Body of pancreas (tissue), 4 donors: ENCODE results near the gene IL16. TPM values are rescaled to one million over a fixed set of nuclear protein-coding genes. Genes with fewer than 3 reads are reported as not detected.

Experiments
- ATAC-seq: fragments of 150-250 bp; one replicate; pipeline ENCODE4 v1.9.1; 2016
- DNase-seq, 4 donors: peaks; one replicate each; pipeline ENCODE4 v3.0.0-alpha.2; 2019
- H3K27ac ChIP-seq, 4 donors: fragments of 200-600 bp; sonication (generic); 1 replicate in 3 of 4; 2 replicates in 1 of 4; pipeline versions ENCODE4 v1.5.1 to v1.6.1; 2016 to 2019; ENCODE audit warnings: mild to moderate bottlenecking in 1 of 4, mixed read lengths in 1 of 4, moderate library complexity in 1 of 4
- H3K27me3 ChIP-seq, 2 donors: fragments of 200-600 bp; sonication (generic); one replicate each; pipeline ENCODE4 v1.6.0; 2016; ENCODE audit warnings: mild to moderate bottlenecking in 1 of 2
- H3K36me3 ChIP-seq, 2 donors: fragments of 200-600 bp; sonication (generic); replicated peaks in 1 of 2; 2 replicates each; pipeline ENCODE4 v1.5.1; 2016; ENCODE audit warnings: low read depth in 2 of 2; ENCODE audit not compliant: insufficient read depth in 1 of 2
- H3K4me1 ChIP-seq: fragments of 200-600 bp; sonication (generic); one replicate; pipeline ENCODE4 v1.6.0; 2016
- H3K4me3 ChIP-seq, 2 donors: fragments of 200-600 bp; sonication (generic); 1 replicate in 1 of 2; 2 replicates in 1 of 2; pipeline ENCODE4 v1.5.1; 2016 to 2019
- H3K9me3 ChIP-seq, 3 donors: fragments of 200-600 bp; sonication (generic); 1 replicate in 2 of 3; 2 replicates in 1 of 3; pipeline ENCODE4 v1.5.1; 2016
- POLR2A ChIP-seq, 3 donors: fragments of 450-650 bp; IDR thresholded peaks; one replicate each; pipeline ENCODE4 v1.6.1; 2016; ENCODE audit warnings: antibody characterized with exemption in 3 of 3, mild to moderate bottlenecking in 2 of 3
- WGBS, 2 donors: methylation state at CpG; one replicate each; pipeline ENCODE4 v1.1.5; 2017; 5-methylcytosine and 5-hydroxymethylcytosine counted together
- intact Hi-C: fragments of 100-400 bp; cut with DNase I; formaldehyde crosslinking; loops from one replicate; pipeline ENCODE4 v1.15.1; 2023
- total RNA-seq, 2 donors: library from RNA; depleted of rRNA; stranded (reverse); fragments of >200 nt; gene quantifications; one replicate each; pipeline ENCODE4 v1.1.0, GENCODE V29; 2016
- TF ChIP-seq, protein P1 (sequence below), 7 experiments: fragments of 450-650 bp in 4 of 7; fragments of 200-600 bp in 3 of 7; sonication (generic) in 3 of 7; IDR thresholded peaks; one replicate each; pipeline ENCODE4 v1.5.1; 2016 to 2019; ENCODE audit warnings: antibody characterized with exemption in 7 of 7

The IL16 gene
- total RNA-seq, 2 donors from 2014 or later = 2.9 to 4.9 TPM

DNA sequence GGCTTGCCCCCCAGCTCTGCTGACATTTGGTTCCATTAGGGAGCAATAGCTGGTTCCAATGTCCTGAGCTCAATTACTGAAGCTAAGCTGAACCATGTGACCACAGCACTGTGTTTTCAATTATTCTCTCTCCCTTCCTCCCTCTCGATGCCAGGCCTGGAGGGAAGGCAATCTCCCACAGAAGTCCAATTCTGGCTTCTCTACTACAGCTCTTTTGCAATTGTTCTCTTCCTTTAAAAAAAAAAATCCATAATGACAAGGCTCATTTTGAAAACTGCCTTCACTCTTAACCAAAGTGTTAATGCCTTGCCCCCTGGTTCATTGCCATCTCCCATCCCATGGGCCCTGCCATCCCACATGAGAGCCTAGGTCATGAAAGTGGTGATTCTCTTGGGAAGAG, 24.8 kb downstream of the IL16 start:
- TF ChIP-seq POLR2A (IDR thresholded peaks at IDR 0.05) = no peak
- TF ChIP-seq, protein P1, sequence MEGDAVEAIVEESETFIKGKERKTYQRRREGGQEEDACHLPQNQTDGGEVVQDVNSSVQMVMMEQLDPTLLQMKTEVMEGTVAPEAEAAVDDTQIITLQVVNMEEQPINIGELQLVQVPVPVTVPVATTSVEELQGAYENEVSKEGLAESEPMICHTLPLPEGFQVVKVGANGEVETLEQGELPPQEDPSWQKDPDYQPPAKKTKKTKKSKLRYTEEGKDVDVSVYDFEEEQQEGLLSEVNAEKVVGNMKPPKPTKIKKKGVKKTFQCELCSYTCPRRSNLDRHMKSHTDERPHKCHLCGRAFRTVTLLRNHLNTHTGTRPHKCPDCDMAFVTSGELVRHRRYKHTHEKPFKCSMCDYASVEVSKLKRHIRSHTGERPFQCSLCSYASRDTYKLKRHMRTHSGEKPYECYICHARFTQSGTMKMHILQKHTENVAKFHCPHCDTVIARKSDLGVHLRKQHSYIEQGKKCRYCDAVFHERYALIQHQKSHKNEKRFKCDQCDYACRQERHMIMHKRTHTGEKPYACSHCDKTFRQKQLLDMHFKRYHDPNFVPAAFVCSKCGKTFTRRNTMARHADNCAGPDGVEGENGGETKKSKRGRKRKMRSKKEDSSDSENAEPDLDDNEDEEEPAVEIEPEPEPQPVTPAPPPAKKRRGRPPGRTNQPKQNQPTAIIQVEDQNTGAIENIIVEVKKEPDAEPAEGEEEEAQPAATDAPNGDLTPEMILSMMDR (IDR thresholded peaks at IDR 0.05) = no peak
- no peaks in the 10 kb centered on the region for H3K9me3 ChIP-seq
- 75 to 83% methylated on average over 1 of the region's 1 CpG for WGBS, 2 donors
- DNase-seq (no peak), ATAC-seq (no peak)
- H3K27me3 ChIP-seq = no peaks in the 10 kb centered on the region
- no peak overlapping the region for H3K4me3 ChIP-seq
- intact Hi-C loops = no loop called here
- H3K4me1 ChIP-seq = no peaks in the 10 kb centered on the region
- no peak overlapping the region for H3K27ac ChIP-seq
- no peaks in the 10 kb centered on the region for H3K36me3 ChIP-seq

GRCh38 chr15:81222007-81222406, 25.3 kb downstream of the IL16 start:
- Histone ChIP-seq H3K36me3 (no peaks in the 10 kb centered on the region), H3K27ac (no peak overlapping the region), H3K4me3 (no peak overlapping the region), H3K4me1 (no peaks in the 10 kb centered on the region), H3K9me3 (no peaks in the 10 kb centered on the region), H3K27me3 (no peaks in the 10 kb centered on the region)
- no peak for TF ChIP-seq POLR2A (IDR thresholded peaks at IDR 0.05)
- TF ChIP-seq, protein P1 (IDR thresholded peaks at IDR 0.05) = no peak
- ATAC-seq (no peak), DNase-seq (no peak)
- intact Hi-C loops = no loop called here
- WGBS, 2 donors = 80 to 84% methylated on average over 3 of the region's 3 CpGs

DNA sequence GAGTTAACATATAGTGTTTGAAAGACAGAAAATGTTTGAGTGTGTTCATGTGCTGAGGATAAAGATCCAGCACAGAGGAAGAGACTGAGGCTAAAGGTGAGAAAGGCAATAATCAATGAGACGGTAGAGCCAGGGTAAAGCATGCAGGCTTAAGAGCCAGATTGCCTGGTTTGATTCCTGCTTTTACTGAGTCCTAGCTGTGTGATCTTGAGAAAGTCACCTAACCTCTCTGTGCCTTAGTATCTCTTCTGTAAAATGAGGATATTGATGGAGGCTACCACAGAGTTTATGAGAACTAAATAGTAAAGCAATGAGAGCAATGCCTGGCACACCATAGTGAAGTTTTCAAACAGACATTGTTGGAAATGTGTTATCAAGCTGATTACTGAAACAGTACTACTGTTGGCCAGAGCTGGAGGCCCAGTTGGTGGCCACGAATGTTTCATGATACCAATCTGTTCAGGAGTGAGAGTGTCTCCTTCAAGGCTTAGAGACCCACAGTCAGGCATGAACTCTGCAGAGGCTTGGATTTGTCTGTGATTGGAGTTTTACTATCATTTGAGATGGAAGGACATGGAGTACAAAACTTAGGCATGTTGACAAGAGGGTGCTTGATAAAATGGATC, 26.8 kb downstream of the IL16 start:
- H3K27ac ChIP-seq = no peak overlapping the region
- H3K4me3 ChIP-seq = no peak overlapping the region
- H3K9me3 ChIP-seq = no peaks in the 10 kb centered on the region
- intact Hi-C loops = no loop called here
- TF ChIP-seq, protein P1 (IDR thresholded peaks at IDR 0.05) = no peak
- H3K4me1 ChIP-seq = no peaks in the 10 kb centered on the region
- DNase-seq (no peak), ATAC-seq (no peak)
- 44 to 54% methylated on average over 2 of the region's 2 CpGs for WGBS, 2 donors
- no peaks in the 10 kb centered on the region for H3K27me3 ChIP-seq
- H3K36me3 ChIP-seq = no peaks in the 10 kb centered on the region

- ATAC-seq (no peak), DNase-seq (no peak)
- Histone ChIP-seq H3K9me3 (no peaks in the 10 kb centered on the region), H3K27me3 (no peaks in the 10 kb centered on the region), H3K36me3 (no peaks in the 10 kb centered on the region), H3K4me3 (no peak overlapping the region), H3K4me1 (no peaks in the 10 kb centered on the region), H3K27ac (no peak overlapping the region)
- 93 to 96% methylated on average over 1 of the region's 1 CpG for WGBS, 2 donors
- TF ChIP-seq, protein P1 (IDR thresholded peaks at IDR 0.05) = no peak
- TF ChIP-seq POLR2A (IDR thresholded peaks at IDR 0.05) = no peak
- intact Hi-C loops = no loop called here
Observed at GRCh38 chr15:81224232-81224631, 27.6 kb downstream of the IL16 start.

GRCh38 chr15:81225161-81225671, 28.5 kb downstream of the IL16 start:
- WGBS, 2 donors = 69 to 95% methylated on average over 6 to 10 of the region's 10 CpGs
- ATAC-seq = no peak
- Histone ChIP-seq H3K4me1 (no peaks in the 10 kb centered on the region), H3K4me3 (no peak overlapping the region), H3K9me3 (no peaks in the 10 kb centered on the region), H3K27ac (peak overlapping the region in 1 of 4 donors; percentile 20), H3K36me3 (no peaks in the 10 kb centered on the region), H3K27me3 (no peaks in the 10 kb centered on the region)
- TF ChIP-seq, protein P1 (IDR thresholded peaks at IDR 0.05) = no peak
- no peak for TF ChIP-seq POLR2A (IDR thresholded peaks at IDR 0.05)
- intact Hi-C loops = no loop called here
- peak in 3 of 4 donors; percentile 11 to 47 (median 18) for DNase-seq
